Stimulated activated CD8-positive, alpha-beta memory T cell treated with anti-CD3 and anti-CD28 coated beads, Interleukin-15, amount 100 ng/mL, for 1 hour (primary cell): ENCODE results near the gene DNAJC6.
"Not testable (repeated sequence)": the region's sequence is repeated elsewhere in the genome, so short reads cannot be mapped to it uniquely, and the experiment has no call there.

Experiments
- DNase-seq: peaks from one replicate; pipeline ENCODE4 v3.0.0-alpha.2; 2020; ENCODE audit warnings: low read depth

DNAJC6 gene

GRCh38 chr1:65357291-65357960 is 48.1 kb downstream of the DNAJC6 start:
- DNase-seq = no peak

DNA sequence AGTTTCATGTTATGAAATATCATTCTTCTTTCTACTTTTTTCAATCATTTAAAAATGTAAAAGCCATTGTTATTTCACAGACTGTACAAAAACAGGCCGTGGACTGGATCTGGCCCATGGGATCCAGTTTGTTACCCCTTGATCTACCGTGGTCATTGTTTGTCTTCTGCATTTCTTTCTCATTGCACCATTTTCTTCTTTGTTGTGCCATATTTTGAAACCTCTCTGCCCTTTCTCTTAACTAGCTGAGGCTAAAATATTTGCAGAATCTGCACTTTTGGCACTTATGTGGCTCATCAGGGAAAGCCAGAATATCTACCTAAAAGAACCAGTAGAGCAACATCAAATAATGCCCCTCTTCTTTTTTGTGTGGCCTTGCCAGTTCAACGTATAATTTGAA is 50.5 kb downstream of the DNAJC6 start:
- DNase-seq = no peak

DNA sequence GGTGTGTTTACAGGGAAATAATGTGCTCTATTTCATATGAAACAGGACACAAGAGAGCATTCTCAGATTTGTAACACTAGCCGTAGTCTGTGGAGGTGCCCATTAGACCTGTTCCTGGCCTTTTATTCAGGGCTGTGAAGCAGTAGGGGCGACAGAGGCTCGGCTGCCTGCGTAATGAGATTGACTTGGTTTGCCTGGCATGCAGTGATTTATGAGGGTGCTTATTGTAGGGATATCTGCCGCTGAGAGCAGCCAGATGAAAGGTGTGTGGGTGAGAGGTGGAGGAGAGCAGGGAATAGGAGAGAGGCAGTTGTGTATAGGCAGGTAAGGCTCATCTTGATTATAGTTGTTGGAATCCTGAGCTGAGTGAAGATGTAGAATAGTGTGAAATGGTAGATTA is 51.3 kb downstream of the DNAJC6 start:
- DNase-seq = no peak

- no peak for DNase-seq
Measured at GRCh38 chr1:65362545-65362944, 53.2 kb downstream of the DNAJC6 start.

DNA sequence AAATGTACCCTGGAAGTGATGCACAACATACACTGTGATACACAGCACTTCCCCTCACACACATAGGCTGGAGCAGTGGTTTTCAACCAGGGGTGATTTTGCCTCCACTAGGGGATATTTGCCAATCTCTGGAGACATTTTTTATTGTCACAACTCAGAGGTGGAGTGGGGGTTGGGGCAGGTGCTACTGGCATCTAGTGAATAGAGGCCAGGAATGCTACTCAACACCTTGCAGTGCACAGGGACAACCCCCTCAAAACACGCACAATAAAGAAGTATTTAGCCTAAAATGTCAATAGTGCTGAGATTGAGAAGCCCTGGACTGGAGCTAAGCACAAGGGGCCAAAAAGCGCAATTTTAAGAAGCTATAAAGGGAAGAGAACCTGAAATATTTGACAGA is 54.1 kb downstream of the DNAJC6 start:
- DNase-seq = no peak

GRCh38 chr1:65368403-65368802 is 59.1 kb downstream of the DNAJC6 start:
- DNase-seq = no peak

DNA sequence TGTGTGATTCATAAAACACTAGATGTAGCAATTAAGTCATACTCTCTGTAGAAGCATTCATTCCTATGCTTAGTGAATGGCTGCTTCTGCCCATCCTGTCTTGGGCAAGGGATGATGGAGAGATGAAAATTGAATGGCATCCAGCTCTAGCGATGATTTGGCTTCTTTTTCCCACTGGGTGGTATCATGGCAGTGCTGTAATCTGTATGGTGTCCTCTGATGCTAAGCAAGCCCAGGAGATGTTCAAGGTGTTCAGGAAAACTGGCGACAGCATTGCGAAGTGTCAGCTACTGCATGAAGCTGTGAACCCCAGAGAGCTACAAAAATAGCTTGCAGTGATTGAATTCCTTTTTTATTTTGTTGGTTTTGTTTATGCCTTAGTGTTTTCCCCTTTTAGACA is 62.2 kb downstream of the DNAJC6 start:
- DNase-seq = no peak

DNA sequence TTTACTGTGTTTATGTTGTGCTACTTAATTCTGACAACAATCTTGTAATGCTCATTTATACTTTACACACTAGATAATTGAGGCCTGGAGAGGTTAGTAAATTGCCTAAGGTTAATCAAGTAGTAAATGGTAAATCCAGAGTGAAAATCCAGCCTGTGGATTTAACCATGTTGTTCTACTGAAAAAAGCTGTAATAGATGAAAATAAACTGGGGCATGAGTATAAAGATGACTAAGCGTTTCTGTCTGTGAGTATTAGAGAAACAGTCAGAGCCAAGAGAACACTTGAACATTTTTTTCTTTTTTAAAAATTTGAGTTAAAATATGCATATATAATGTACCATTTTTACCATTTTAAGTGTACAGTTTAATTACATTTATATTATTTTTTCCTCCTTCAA is 63.2 kb downstream of the DNAJC6 start:
- no peak for DNase-seq

- no peak for DNase-seq
Measured at GRCh38 chr1:65377496-65378246, 68.3 kb downstream of the DNAJC6 start.

GRCh38 chr1:65378247-65378946 is 69.1 kb downstream of the DNAJC6 start:
- no peak for DNase-seq

DNA sequence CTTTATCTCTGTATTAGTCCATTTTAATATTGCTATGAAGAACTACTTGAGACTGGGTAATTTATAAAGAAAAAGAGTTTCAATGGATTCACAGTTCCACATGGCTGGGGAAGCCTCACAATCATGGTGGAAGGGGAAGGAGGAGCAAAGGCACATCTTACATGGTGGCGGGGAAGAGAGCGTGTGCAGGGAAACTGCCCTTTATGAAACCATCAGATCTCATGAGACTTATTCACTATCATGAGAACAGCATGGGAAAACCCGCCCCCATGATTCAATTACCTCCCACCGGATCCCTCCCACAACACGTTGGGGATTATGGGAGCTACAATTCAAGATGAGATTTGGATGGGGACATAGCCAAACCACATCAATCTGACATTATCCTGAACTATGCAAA is 75.1 kb downstream of the DNAJC6 start:
- not testable (repeated sequence) for DNase-seq

DNA sequence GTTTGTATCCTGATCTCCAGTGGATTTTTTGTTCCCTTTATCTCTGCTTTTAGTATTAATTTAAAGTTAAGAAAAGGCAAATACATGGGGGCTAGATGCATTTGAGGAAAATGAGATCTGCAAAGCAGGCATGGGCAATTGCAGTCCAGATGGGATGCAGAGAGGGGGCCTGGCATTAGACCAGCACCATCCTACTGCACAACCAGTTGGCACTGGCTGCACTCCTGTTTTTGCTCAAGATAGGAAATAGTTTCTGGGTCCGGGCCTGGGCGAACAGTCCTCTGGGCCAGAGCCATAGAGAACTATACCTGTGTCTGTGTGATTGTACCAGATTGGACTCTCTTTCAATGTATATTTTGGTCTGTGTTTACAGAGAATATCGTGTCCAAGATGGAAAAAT is 77.1 kb downstream of the DNAJC6 start:
- DNase-seq = no peak

GRCh38 chr1:65387821-65388220 is 78.5 kb downstream of the DNAJC6 start:
- DNase-seq = no peak

DNA sequence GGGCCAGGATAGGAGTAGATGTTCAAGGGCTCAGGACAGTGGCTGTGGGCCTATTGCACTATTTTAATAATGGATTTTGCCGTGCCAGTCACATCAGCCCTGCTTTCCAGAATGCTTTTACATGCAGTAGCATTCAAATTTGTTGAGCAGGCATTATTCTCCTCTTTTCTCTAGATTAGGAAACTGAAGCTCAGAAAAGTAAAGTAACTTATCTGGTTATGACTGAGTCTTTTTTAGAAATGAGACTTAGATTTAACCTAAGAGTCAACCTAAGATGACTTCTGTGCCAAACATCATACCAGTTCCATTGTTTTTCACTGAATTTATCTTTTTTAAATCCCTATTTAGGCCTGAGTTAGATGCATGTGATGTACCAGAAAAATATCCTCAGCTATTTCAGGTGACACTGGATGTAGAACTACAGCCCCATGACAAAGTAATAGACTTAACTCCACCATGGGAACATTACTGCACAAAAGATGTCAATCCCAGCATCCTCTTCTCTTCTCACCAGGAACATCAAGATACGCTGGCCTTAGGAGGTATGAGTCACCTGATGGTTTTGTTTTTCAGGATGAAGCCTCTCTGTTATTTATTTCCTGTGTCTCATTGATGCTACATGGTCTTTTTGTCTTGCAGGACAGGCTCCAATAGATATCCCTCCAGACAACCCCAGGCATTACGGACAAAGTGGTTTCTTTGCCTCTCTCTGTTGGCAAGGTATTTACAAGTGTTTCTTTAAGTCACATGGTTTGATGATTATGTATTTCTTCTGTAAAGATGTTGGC is 79.8 kb downstream of the DNAJC6 start:
- no peak for DNase-seq

GRCh38 chr1:65392497-65392896 is 83.2 kb downstream of the DNAJC6 start:
- DNase-seq = no peak

DNA sequence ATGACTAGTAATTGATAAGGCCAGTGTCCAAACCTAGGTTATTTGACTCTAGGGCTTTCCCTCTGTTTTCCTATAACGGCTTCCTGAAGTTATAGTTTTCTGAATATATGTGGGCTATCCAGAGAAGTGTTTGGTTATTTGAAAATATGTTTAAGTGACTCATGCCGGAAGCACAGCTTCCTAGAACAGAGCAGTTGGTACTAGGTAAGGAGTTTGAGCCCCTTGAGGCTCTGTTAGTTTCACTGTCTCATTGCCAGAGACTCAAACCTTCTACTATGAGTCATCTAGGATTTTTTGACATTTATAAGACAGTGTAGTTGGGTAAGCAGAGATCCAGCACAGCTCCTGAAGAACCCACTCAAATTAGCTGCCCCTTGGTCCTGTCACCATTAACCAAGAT is 84.0 kb downstream of the DNAJC6 start:
- no peak for DNase-seq

DNA sequence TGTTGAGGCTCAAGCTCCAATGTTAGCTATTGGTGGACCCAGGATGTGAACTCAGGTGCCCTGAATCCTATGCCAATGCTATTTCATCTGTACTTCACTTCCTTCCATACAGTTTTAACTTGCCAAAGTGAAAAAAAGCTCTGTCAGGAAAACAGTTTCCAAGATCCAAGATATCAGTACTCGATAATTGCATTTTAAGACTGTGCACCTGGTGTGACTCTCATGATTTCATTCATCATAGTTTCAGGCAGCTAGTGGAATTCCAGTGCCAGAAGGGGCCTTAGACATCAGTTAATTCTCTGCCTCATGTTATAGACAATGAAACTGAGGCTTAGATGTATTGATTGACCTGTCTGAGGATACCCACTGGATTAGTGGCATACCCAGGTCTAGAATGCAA is 84.6 kb downstream of the DNAJC6 start:
- DNase-seq = no peak

DNA sequence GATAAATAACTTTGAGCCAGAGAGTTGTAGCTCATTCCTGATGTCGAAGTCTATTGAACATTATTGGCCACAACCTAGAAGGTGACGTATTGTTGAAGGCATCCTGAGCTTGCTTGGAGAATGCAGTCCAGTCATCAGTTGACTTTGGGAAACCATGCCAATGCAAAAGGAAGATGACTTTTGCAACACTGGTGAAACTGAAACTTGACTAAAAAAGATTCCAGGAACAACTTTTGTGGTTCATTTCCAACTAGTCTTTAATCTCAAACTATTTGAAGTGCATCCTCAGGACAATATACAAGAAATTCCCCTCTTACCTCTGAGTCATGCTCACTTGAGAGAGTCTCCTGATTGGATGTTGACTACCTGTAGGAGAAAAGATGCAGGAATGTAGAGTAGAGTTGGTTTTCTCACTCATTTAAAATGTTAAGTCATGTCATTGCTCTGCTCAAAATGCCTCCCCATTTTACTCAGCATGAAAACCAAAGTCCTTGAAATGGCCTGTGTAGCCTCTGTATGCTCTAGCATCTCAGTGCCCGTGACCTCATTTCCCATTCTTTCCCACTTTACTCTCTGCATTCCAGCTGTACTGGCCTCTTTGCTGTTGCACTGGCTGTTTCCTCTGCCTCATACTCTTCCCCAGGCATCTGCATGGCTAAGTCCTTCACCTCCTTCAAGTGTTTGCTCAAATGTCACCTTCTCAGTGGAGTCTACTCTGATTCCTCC is 86.7 kb downstream of the DNAJC6 start:
- DNase-seq = no peak

- no peak for DNase-seq
Measured at GRCh38 chr1:65398083-65398482, 88.7 kb downstream of the DNAJC6 start.

DNA sequence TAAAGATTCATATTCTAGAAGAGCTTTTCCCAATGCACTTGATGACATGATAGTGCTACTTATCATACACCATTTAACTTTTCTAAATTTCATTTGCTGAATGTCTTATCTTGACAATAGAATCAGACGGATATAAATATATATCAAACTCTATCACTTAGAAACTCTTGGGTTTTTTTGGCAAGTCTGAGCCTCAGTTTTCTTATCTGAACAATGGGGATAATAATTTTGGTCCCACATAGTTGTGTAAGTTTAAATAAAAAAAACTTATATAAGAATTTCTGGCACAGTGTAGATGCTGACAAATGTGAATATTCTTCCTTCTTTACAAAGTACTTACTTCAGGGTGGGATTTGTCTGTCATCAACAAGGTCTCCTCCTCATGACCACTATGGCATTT is 89.7 kb downstream of the DNAJC6 start:
- no peak for DNase-seq

DNA sequence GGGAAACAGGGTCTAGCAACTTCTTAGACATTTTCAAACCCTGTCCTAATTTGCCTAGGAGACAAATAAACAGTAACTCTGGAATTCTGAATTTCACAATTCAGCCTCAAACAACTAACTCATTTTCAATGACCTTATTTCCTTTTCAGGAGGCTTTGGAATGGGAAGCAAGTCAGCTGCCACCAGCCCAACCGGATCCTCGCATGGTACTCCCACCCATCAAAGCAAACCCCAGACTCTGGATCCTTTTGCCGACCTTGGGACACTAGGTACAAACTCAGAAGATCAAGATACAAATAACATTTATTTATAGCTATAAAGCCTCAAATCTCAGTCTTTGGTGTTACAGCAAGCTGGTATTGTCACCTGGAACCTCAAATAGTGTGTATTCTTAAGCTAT is 92.3 kb downstream of the DNAJC6 start:
- DNase-seq = no peak

- DNase-seq = no peak
Measured at GRCh38 chr1:65404941-65405340, 95.6 kb downstream of the DNAJC6 start.
